ENCODE data around the gene CPVL.

DNA sequence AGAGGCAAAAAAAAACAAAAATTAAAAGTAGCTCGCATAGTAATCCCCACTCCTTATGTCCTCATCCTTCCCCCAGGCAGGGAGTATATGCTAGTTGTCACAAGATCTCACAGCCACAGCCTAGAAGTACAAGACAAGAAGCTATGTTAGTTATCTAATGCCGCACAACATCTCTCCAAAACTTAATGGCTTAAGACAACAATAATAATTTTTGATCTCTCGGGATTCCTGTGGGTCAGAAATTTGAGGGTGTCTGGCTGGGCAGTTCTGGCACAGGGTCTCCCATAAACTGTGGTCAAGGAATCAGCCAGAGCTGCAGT is 39.7 kb downstream of the CPVL start:
- TF ChIP-seq, protein P1, sequence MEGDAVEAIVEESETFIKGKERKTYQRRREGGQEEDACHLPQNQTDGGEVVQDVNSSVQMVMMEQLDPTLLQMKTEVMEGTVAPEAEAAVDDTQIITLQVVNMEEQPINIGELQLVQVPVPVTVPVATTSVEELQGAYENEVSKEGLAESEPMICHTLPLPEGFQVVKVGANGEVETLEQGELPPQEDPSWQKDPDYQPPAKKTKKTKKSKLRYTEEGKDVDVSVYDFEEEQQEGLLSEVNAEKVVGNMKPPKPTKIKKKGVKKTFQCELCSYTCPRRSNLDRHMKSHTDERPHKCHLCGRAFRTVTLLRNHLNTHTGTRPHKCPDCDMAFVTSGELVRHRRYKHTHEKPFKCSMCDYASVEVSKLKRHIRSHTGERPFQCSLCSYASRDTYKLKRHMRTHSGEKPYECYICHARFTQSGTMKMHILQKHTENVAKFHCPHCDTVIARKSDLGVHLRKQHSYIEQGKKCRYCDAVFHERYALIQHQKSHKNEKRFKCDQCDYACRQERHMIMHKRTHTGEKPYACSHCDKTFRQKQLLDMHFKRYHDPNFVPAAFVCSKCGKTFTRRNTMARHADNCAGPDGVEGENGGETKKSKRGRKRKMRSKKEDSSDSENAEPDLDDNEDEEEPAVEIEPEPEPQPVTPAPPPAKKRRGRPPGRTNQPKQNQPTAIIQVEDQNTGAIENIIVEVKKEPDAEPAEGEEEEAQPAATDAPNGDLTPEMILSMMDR (IDR thresholded peaks at IDR 0.05; ENCODE audit: low read depth, low read length, missing input control), result no peak
- TF ChIP-seq, protein P2, sequence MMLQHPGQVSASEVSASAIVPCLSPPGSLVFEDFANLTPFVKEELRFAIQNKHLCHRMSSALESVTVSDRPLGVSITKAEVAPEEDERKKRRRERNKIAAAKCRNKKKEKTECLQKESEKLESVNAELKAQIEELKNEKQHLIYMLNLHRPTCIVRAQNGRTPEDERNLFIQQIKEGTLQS (IDR thresholded peaks at IDR 0.05), result no peak
- TF ChIP-seq RAD21 (IDR thresholded peaks at IDR 0.05) (no peak), YY1 (IDR thresholded peaks at IDR 0.05) (no peak)
